Astrocyte (in vitro differentiated cells and primary cell): ENCODE results near the gene ATF6. TPM values are rescaled to one million over a fixed set of nuclear protein-coding genes. Genes with fewer than 3 reads are reported as not detected.

Experiments
- DNase-seq: peaks from one replicate; pipeline ENCODE4 v3.0.0-alpha.2; 2010; ENCODE audit warnings: low read depth
- FAIRE-seq: peaks from 2 replicates; lab custom pipeline; 2011; peaks lifted over from hg19 to GRCh38; lab: Jason Lieb, UNC
- H2AFZ ChIP-seq: 2 replicates; pipeline ENCODE4 v1.6.0; 2012; ENCODE audit warnings: low read depth, low read length, inconsistent platforms
- H3K27ac ChIP-seq: 2 replicates; pipeline ENCODE4 v1.5.1; 2011; ENCODE audit warnings: low read depth, low read length, inconsistent platforms
- H3K27me3 ChIP-seq: 2 replicates; pipeline ENCODE4 v1.6.0; 2011; ENCODE audit warnings: low read length, inconsistent platforms; ENCODE audit not compliant: insufficient read depth
- H3K36me3 ChIP-seq: 2 replicates; pipeline ENCODE4 v1.5.1; 2011; ENCODE audit warnings: low read length, inconsistent platforms; ENCODE audit not compliant: insufficient read depth
- H3K4me1 ChIP-seq: 2 replicates; pipeline ENCODE4 v1.5.1; 2011; ENCODE audit warnings: low read length, inconsistent platforms; ENCODE audit not compliant: insufficient read depth
- H3K4me2 ChIP-seq: 2 replicates; pipeline ENCODE4 v1.6.0; 2012; ENCODE audit warnings: low read length, inconsistent platforms
- H3K4me3 ChIP-seq: 2 replicates; pipeline ENCODE4 v1.5.1; 2011; ENCODE audit warnings: low read depth, mild to moderate bottlenecking, low read length, inconsistent platforms; ENCODE audit not compliant: insufficient read depth
- H3K79me2 ChIP-seq: 2 replicates; pipeline ENCODE4 v1.6.0; 2012; ENCODE audit warnings: mild to moderate bottlenecking, low read length, inconsistent platforms; ENCODE audit not compliant: insufficient read depth
- H3K9ac ChIP-seq: 2 replicates; pipeline ENCODE4 v1.6.0; 2012; ENCODE audit warnings: mild to moderate bottlenecking, low read length, inconsistent platforms
- H3K9me3 ChIP-seq: 2 replicates; pipeline ENCODE4 v1.5.1; 2012; ENCODE audit warnings: low read depth, mild to moderate bottlenecking, low read length, inconsistent platforms; ENCODE audit not compliant: insufficient read depth
- H4K20me1 ChIP-seq: 2 replicates; pipeline ENCODE4 v1.6.0; 2012; ENCODE audit warnings: low read length, inconsistent platforms; ENCODE audit not compliant: insufficient read depth
- H3K27ac Mint-ChIP-seq: one replicate; pipeline ENCODE4 v1.8.0; 2021; ENCODE audit warnings: mild to moderate bottlenecking, mixed read lengths; ENCODE audit not compliant: unreplicated experiment
- H3K27me3 Mint-ChIP-seq: one replicate; pipeline ENCODE4 v1.8.0; 2021; ENCODE audit warnings: low read depth, mixed read lengths; ENCODE audit not compliant: unreplicated experiment
- H3K36me3 Mint-ChIP-seq: one replicate; pipeline ENCODE4 v1.8.0; 2021; ENCODE audit warnings: low read depth, mixed read lengths; ENCODE audit not compliant: unreplicated experiment
- H3K4me1 Mint-ChIP-seq: one replicate; pipeline ENCODE4 v1.8.0; 2021; ENCODE audit warnings: low read depth, mixed read lengths; ENCODE audit not compliant: unreplicated experiment
- H3K4me3 Mint-ChIP-seq: one replicate; pipeline ENCODE4 v1.8.0; 2021; ENCODE audit warnings: mild to moderate bottlenecking, moderate library complexity, mixed read lengths; ENCODE audit not compliant: unreplicated experiment
- H3K9me3 Mint-ChIP-seq: one replicate; pipeline ENCODE4 v1.8.0; 2021; ENCODE audit warnings: mild to moderate bottlenecking, mixed read lengths; ENCODE audit not compliant: unreplicated experiment
- CTCF ChIP-seq: IDR thresholded peaks from 2 replicates; pipeline ENCODE4 v1.5.1; 2011; ENCODE audit warnings: low read depth, mild to moderate bottlenecking, inconsistent platforms, low read length, moderate library complexity; ENCODE audit not compliant: insufficient read depth
- EZH2 ChIP-seq: IDR thresholded peaks from 2 replicates; pipeline ENCODE4 v1.6.1; 2012; ENCODE audit warnings: mild to moderate bottlenecking, low read length, inconsistent platforms; ENCODE audit not compliant: insufficient read depth
- total RNA-seq: library from RNA; stranded (reverse); gene quantifications from 2 replicates; pipeline ENCODE4 v1.2.1, GENCODE V29; 2021

ATF6 gene
- total RNA-seq, 1 donor from 2014 or later = 25.4 TPM

- no peak overlapping the region for H3K9ac ChIP-seq
- H3K27me3 ChIP-seq = no peaks in the 10 kb centered on the region
- no peaks in the 10 kb centered on the region for H3K79me2 ChIP-seq
- H3K36me3 Mint-ChIP-seq = peaks cover 3% of the 10 kb centered on the region
- H3K27me3 Mint-ChIP-seq = no peaks in the 10 kb centered on the region
- H4K20me1 ChIP-seq = peaks cover 3% of the 10 kb centered on the region
- H3K36me3 ChIP-seq = no peaks in the 10 kb centered on the region
- H3K4me1 ChIP-seq = no peaks in the 10 kb centered on the region
- H3K4me3 ChIP-seq = no peak overlapping the region
- H3K9me3 Mint-ChIP-seq = no peaks in the 10 kb centered on the region
- FAIRE-seq = no peak
- no peaks in the 10 kb centered on the region for H3K4me1 Mint-ChIP-seq
- DNase-seq = no peak
- no peak overlapping the region for H2AFZ ChIP-seq
- TF ChIP-seq CTCF (no peak), EZH2 (no peak)
- H3K4me2 ChIP-seq = no peak overlapping the region
- H3K27ac Mint-ChIP-seq = no peak overlapping the region
- no peak overlapping the region for H3K27ac ChIP-seq
- H3K9me3 ChIP-seq = no peaks in the 10 kb centered on the region
- no peak overlapping the region for H3K4me3 Mint-ChIP-seq
Observed at GRCh38 chr1:161782886-161783285, 16.8 kb downstream of the ATF6 start.

GRCh38 chr1:161784968-161785367 lies 18.8 kb downstream of the ATF6 start:
- no peak overlapping the region for H2AFZ ChIP-seq
- Mint-ChIP-seq H3K27ac (no peak overlapping the region), H3K9me3 (no peaks in the 10 kb centered on the region), H3K36me3 (peaks cover 3% of the 10 kb centered on the region), H3K4me1 (no peaks in the 10 kb centered on the region), H3K4me3 (no peak overlapping the region), H3K27me3 (no peaks in the 10 kb centered on the region)
- no peak overlapping the region for H3K9ac ChIP-seq
- no peaks in the 10 kb centered on the region for H3K4me1 ChIP-seq
- TF ChIP-seq EZH2 (no peak), CTCF (no peak)
- H3K36me3 ChIP-seq = no peaks in the 10 kb centered on the region
- no peak overlapping the region for H3K27ac ChIP-seq
- FAIRE-seq (no peak), DNase-seq (no peak)
- H3K4me2 ChIP-seq = no peak overlapping the region
- H3K79me2 ChIP-seq = no peaks in the 10 kb centered on the region
- no peaks in the 10 kb centered on the region for H3K9me3 ChIP-seq
- no peak overlapping the region for H3K4me3 ChIP-seq
- H3K27me3 ChIP-seq = no peaks in the 10 kb centered on the region
- H4K20me1 ChIP-seq = no peaks in the 10 kb centered on the region

GRCh38 chr1:161787355-161787754 lies 21.2 kb downstream of the ATF6 start:
- Histone ChIP-seq H3K4me2 (no peak overlapping the region), H3K27ac (no peak overlapping the region), H4K20me1 (no peaks in the 10 kb centered on the region), H3K27me3 (no peaks in the 10 kb centered on the region), H3K9ac (no peak overlapping the region), H3K79me2 (no peaks in the 10 kb centered on the region), H2AFZ (no peak overlapping the region), H3K9me3 (no peaks in the 10 kb centered on the region), H3K4me1 (peaks cover 6% of the 10 kb centered on the region), H3K4me3 (no peak overlapping the region), H3K36me3 (no peaks in the 10 kb centered on the region)
- FAIRE-seq (no peak), DNase-seq (no peak)
- H3K9me3 Mint-ChIP-seq = no peaks in the 10 kb centered on the region
- TF ChIP-seq EZH2 (no peak), CTCF (no peak)
- peaks cover 16% of the 10 kb centered on the region for H3K4me1 Mint-ChIP-seq
- H3K36me3 Mint-ChIP-seq = peaks cover 6% of the 10 kb centered on the region
- no peaks in the 10 kb centered on the region for H3K27me3 Mint-ChIP-seq
- no peak overlapping the region for H3K27ac Mint-ChIP-seq
- no peak overlapping the region for H3K4me3 Mint-ChIP-seq
